H1 (cell line): Measurements from ENCODE around the gene LAMC3. TPM values are rescaled to one million over a fixed set of nuclear protein-coding genes. Genes with fewer than 3 reads are reported as not detected.

Experiments used
- CTCF ChIA-PET: fragments of 300-600 bp; sonication (Branson Sonifier 250); formaldehyde crosslinking; loops from one replicate; lab custom pipeline; 2021; ENCODE audit not compliant: partially characterized antibody; lab: Charles Lee
- POLR2A ChIA-PET: fragments of 300-600 bp; sonication (Branson Sonifier 250); formaldehyde crosslinking; loops from one replicate; lab custom pipeline; 2021; ENCODE audit warnings: inconsistent platforms; ENCODE audit not compliant: partially characterized antibody; lab: Charles Lee
- DNase-seq, 2 experiments: peaks; one replicate each; pipeline versions ENCODE4 v3.0.0 to v3.0.0-alpha.2; 2010 to 2022; ENCODE audit warnings: low spot score in 2 of 2, low read depth in 1 of 2, mixed read lengths in 1 of 2
- FAIRE-seq: peaks from 2 replicates; lab custom pipeline; 2011; peaks lifted over from hg19 to GRCh38; lab: Jason Lieb, UNC
- H2AFZ ChIP-seq: 2 replicates; pipeline ENCODE4 v1.8.1; 2012; ENCODE audit warnings: low read length, inconsistent platforms
- H2AK5ac ChIP-seq: 2 replicates; pipeline ENCODE4 v1.6.1; 2013; ENCODE audit warnings: low read depth, low read length
- H2BK120ac ChIP-seq: replicated peaks from 2 replicates; pipeline ENCODE3; 2013; ENCODE audit warnings: low read depth, low read length, inconsistent platforms
- H2BK12ac ChIP-seq: 2 replicates; pipeline ENCODE4 v1.6.1; 2013; ENCODE audit warnings: low read depth, low read length
- H2BK15ac ChIP-seq: 2 replicates; pipeline ENCODE4 v1.6.1; 2013; ENCODE audit warnings: low read length
- H2BK20ac ChIP-seq: 2 replicates; pipeline ENCODE4 v1.6.1; 2013; ENCODE audit warnings: low read length
- H2BK5ac ChIP-seq: 2 replicates; pipeline ENCODE4 v1.6.1; 2013; ENCODE audit warnings: low read depth, low read length
- H3K14ac ChIP-seq: 2 replicates; pipeline ENCODE4 v1.6.1; 2013; ENCODE audit warnings: inconsistent platforms; ENCODE audit not compliant: insufficient read length
- H3K18ac ChIP-seq: 2 replicates; pipeline ENCODE4 v1.6.1; 2013; ENCODE audit warnings: low read length; ENCODE audit errors: extremely low read depth
- H3K23ac ChIP-seq: 2 replicates; pipeline ENCODE4 v1.6.1; 2013; ENCODE audit warnings: inconsistent platforms; ENCODE audit not compliant: insufficient read length
- H3K23me2 ChIP-seq: 2 replicates; pipeline ENCODE4 v1.6.1; 2013; ENCODE audit warnings: low read depth, low read length
- H3K27ac ChIP-seq: 2 replicates; pipeline ENCODE4 v1.6.1; 2011; ENCODE audit warnings: low read depth, low read length, inconsistent platforms
- H3K27me3 ChIP-seq, 4 experiments: replicated peaks in 1 of 4; 1 replicate in 1 of 4; 2 replicates in 3 of 4; pipeline versions ENCODE4 v1.6.1 to v1.8.1; 2011 to 2013; ENCODE audit warnings: low read length in 3 of 4, mild to moderate bottlenecking in 3 of 4, inconsistent platforms in 2 of 4, mixed read lengths in 2 of 4, moderate library complexity in 1 of 4; ENCODE audit not compliant: control insufficient read depth in 3 of 4, insufficient read depth in 3 of 4; ENCODE audit errors: extremely low read depth in 1 of 4
- H3K36me3 ChIP-seq, 4 experiments: 2 replicates each; pipeline versions ENCODE4 v1.6.1 to v1.8.1; 2011 to 2013; ENCODE audit warnings: mild to moderate bottlenecking in 4 of 4, low read length in 3 of 4, moderate library complexity in 2 of 4, control low read depth in 1 of 4, inconsistent platforms in 1 of 4; ENCODE audit not compliant: insufficient read depth in 4 of 4, control insufficient read depth in 2 of 4
- H3K4ac ChIP-seq: replicated peaks from 2 replicates; pipeline ENCODE3; 2013; ENCODE audit warnings: low read length, low read depth, mixed read lengths, inconsistent platforms; ENCODE audit not compliant: insufficient read length
- H3K4me1 ChIP-seq, 4 experiments: replicated peaks in 1 of 4; 1 replicate in 1 of 4; 2 replicates in 3 of 4; pipeline versions ENCODE4 v1.6.1 to v1.8.1; 2011 to 2013; ENCODE audit warnings: low read length in 3 of 4, inconsistent platforms in 2 of 4, mixed read lengths in 1 of 4; ENCODE audit not compliant: insufficient read depth in 4 of 4, control insufficient read depth in 3 of 4
- H3K4me2 ChIP-seq, 2 experiments: 2 replicates each; pipeline versions ENCODE4 v1.6.1 to v1.8.1; 2011 to 2013; ENCODE audit warnings: low read depth in 2 of 2, low read length in 2 of 2, control low read depth in 1 of 2, inconsistent platforms in 1 of 2, mild to moderate bottlenecking in 1 of 2; ENCODE audit not compliant: insufficient read depth in 1 of 2
- H3K4me3 ChIP-seq, 4 experiments: fragments of 200-600, 300-600 bp in 1 of 4; sonication (generic), shearing (Covaris generic), sonication (Bioruptor Twin) in 1 of 4; 2 replicates each; pipeline versions ENCODE4 v1.5.1 to v1.8.1; 2011 to 2016; ENCODE audit warnings: low read length in 4 of 4, low read depth in 3 of 4, control low read depth in 2 of 4, inconsistent platforms in 2 of 4, mild to moderate bottlenecking in 2 of 4, mixed read lengths in 1 of 4, moderate library complexity in 1 of 4; ENCODE audit not compliant: insufficient read depth in 2 of 4; ENCODE audit errors: extremely low read depth in 1 of 4
- H3K56ac ChIP-seq: replicated peaks from 2 replicates; pipeline ENCODE3; 2013; ENCODE audit warnings: low read depth, mild to moderate bottlenecking, mixed read lengths, low read length, inconsistent platforms; ENCODE audit not compliant: insufficient read length
- H3K79me1 ChIP-seq: 2 replicates; pipeline ENCODE4 v1.6.1; 2013; ENCODE audit warnings: low read depth, low read length, control low read depth
- H3K79me2 ChIP-seq, 2 experiments: 2 replicates each; pipeline versions ENCODE4 v1.6.1 to v1.8.1; 2012 to 2013; ENCODE audit warnings: low read length in 2 of 2, mild to moderate bottlenecking in 2 of 2, inconsistent platforms in 1 of 2; ENCODE audit not compliant: insufficient read depth in 2 of 2, control insufficient read depth in 1 of 2
- H3K9ac ChIP-seq, 4 experiments: replicated peaks in 1 of 4; 1 replicate in 1 of 4; 2 replicates in 3 of 4; pipeline versions ENCODE4 v1.6.1 to v1.8.1; 2011 to 2013; ENCODE audit warnings: low read depth in 3 of 4, low read length in 3 of 4, control low read depth in 2 of 4, mild to moderate bottlenecking in 2 of 4, moderate library complexity in 2 of 4, inconsistent platforms in 1 of 4; ENCODE audit errors: extremely low read depth in 1 of 4
- H3K9me3 ChIP-seq, 2 experiments: 2 replicates each; pipeline versions ENCODE4 v1.6.1 to v1.8.1; 2012 to 2013; ENCODE audit warnings: mild to moderate bottlenecking in 2 of 2, moderate library complexity in 2 of 2, control low read depth in 1 of 2, inconsistent platforms in 1 of 2, low read depth in 1 of 2, low read length in 1 of 2, mixed read lengths in 1 of 2; ENCODE audit not compliant: insufficient read depth in 2 of 2
- H4K20me1 ChIP-seq, 2 experiments: replicated peaks in 1 of 2; 2 replicates each; pipeline versions ENCODE3 to v1.8.1; 2011 to 2013; ENCODE audit warnings: inconsistent platforms in 2 of 2, low read length in 2 of 2, mild to moderate bottlenecking in 1 of 2; ENCODE audit not compliant: insufficient read depth in 2 of 2, control insufficient read depth in 1 of 2
- H4K5ac ChIP-seq: 2 replicates; pipeline ENCODE4 v1.6.1; 2013; ENCODE audit warnings: low read length, low read depth, mixed read lengths, inconsistent platforms; ENCODE audit not compliant: insufficient read length
- H4K8ac ChIP-seq: 2 replicates; pipeline ENCODE4 v1.8.0; 2013; ENCODE audit warnings: mild to moderate bottlenecking, moderate library complexity, low read length, inconsistent platforms; ENCODE audit not compliant: insufficient read depth; ENCODE audit errors: extremely low read depth
- H4K91ac ChIP-seq: replicated peaks from 2 replicates; pipeline ENCODE3; 2013; ENCODE audit warnings: low read length, mixed read lengths, inconsistent platforms; ENCODE audit not compliant: insufficient read length
- BCL11A ChIP-seq, 2 experiments: IDR thresholded peaks; one replicate each; pipeline ENCODE4 v1.6.1; 2011; ENCODE audit warnings: low read depth in 2 of 2, low read length in 2 of 2, mild to moderate bottlenecking in 2 of 2
- CBX8 ChIP-seq: fragments of 300-800, 300-1000 bp; sonication (generic); IDR thresholded peaks from 2 replicates; pipeline ENCODE4 v1.7.1; 2016; ENCODE audit warnings: low read depth, low read length, borderline replicate concordance
- E2F6 ChIP-seq: IDR thresholded peaks from 2 replicates; pipeline ENCODE4 v1.6.1; 2012; ENCODE audit warnings: inconsistent platforms
- GTF2F1 ChIP-seq: IDR thresholded peaks from 2 replicates; pipeline ENCODE4 v1.6.1; 2012; ENCODE audit warnings: low read depth, low read length, improper control_type of control experiment, borderline replicate concordance
- MAFK ChIP-seq: IDR thresholded peaks from 2 replicates; pipeline ENCODE4 v1.6.1; 2012; ENCODE audit warnings: low read depth, mild to moderate bottlenecking, improper control_type of control experiment, low read length
- NRF1 ChIP-seq: IDR thresholded peaks from 2 replicates; pipeline ENCODE4 v1.6.1; 2011; ENCODE audit warnings: mild to moderate bottlenecking, low read depth, low read length, improper control_type of control experiment
- POLR2A ChIP-seq, 2 experiments: IDR thresholded peaks; 1 replicate in 1 of 2; 2 replicates in 1 of 2; pipeline ENCODE4 v1.6.1; 2011; ENCODE audit warnings: low read depth in 2 of 2, low read length in 2 of 2, mild to moderate bottlenecking in 2 of 2; ENCODE audit errors: control extremely low read depth in 1 of 2
- RAD21 ChIP-seq, 2 experiments: IDR thresholded peaks in 1 of 2; conservative IDR thresholded peaks in 1 of 2; 2 replicates each; pipeline ENCODE4 v1.6.1; 2011; ENCODE audit warnings: low read depth in 2 of 2, low read length in 2 of 2, improper control_type of control experiment in 1 of 2, inconsistent platforms in 1 of 2, mild to moderate bottlenecking in 1 of 2, moderate library complexity in 1 of 2
- SP1 ChIP-seq: IDR thresholded peaks from 2 replicates; pipeline ENCODE4 v1.6.1; 2011; ENCODE audit warnings: low read depth, low read length
- TBP ChIP-seq: IDR thresholded peaks from 2 replicates; pipeline ENCODE4 v1.6.1; 2011; ENCODE audit warnings: low read depth, low read length, improper control_type of control experiment
- WGBS, 2 experiments: shearing (Covaris generic) in 1 of 2; methylation state at CpG; one replicate each; pipeline versions ENCODE4 v1.1.6 to v1.1.7; 2013 to 2015; ENCODE audit warnings: low lambda C conversion rate in 2 of 2, mixed read lengths in 2 of 2, inconsistent platforms in 1 of 2, low coverage in 1 of 2, missing lambda C conversion rate in 1 of 2; ENCODE audit not compliant: insufficient replicate concordance in 2 of 2, insufficient coverage in 1 of 2, insufficient read length in 1 of 2; ENCODE audit errors: extremely low coverage in 1 of 2, missing lambda C conversion rate in 1 of 2; 5-methylcytosine and 5-hydroxymethylcytosine counted together
- polyA plus RNA-seq, 7 experiments: library from polyadenylated mRNA; depleted of rRNA in 3 of 7; stranded (reverse) in 5 of 7; unstranded in 2 of 7; fragments of >200 nt in 5 of 7; fragments of 200-250 nt in 2 of 7; gene quantifications; 1 replicate in 5 of 7; 2 replicates in 1 of 7; 4 replicates in 1 of 7; pipeline versions ENCODE4 v1.2.1 to v1.2.3, GENCODE V29; 2011 to 2013; ENCODE audit warnings: missing spikeins in 2 of 7, mixed read lengths in 2 of 7
- total RNA-seq: library from RNA; stranded (reverse); fragmentation: NEBNext Ultra II Directional; extraction: Animal tissue kit (Norgen Biotek cat#: 25700); gene quantifications from 2 replicates; pipeline ENCODE4 v1.2.1, GENCODE V29; 2021

Gene LAMC3
- total and polyA plus RNA-seq, 2 of the 8 experiments (the other 6 are each of a cell fraction or from before 2014, with no cell fraction given) = 9.3 to 12.3 TPM

- H4K8ac ChIP-seq = peak overlapping the region; percentile 46; the same call in 1 of the 2 replicates
- TF ChIP-seq GTF2F1 = no peak
- no peak for TF ChIP-seq E2F6
- TF ChIP-seq SP1 = no peak
- TF ChIP-seq RAD21 (IDR thresholded peaks at IDR 0.05 in 1 of 2, conservative IDR thresholded peaks at IDR 0.05 in 1 of 2; ENCODE audit: low read depth in 2 of 2, low read length in 2 of 2) = no peak
- TF ChIP-seq BCL11A (IDR thresholded peaks at IDR 0.05; ENCODE audit: low read depth in 2 of 2, low read length in 2 of 2) = no peak
- TF ChIP-seq NRF1 = no peak
- no peak for TF ChIP-seq MAFK
- TF ChIP-seq TBP = no peak
- TF ChIP-seq POLR2A (IDR thresholded peaks at IDR 0.05; ENCODE audit: control extremely low read depth in 1 of 2, low read depth in 2 of 2, low read length in 2 of 2) = no peak
- no peak for TF ChIP-seq CBX8
- TF ChIP-seq, all 59 proteins: peak for 0
- Histone ChIP-seq H3K4me1 (no peaks in the 10 kb centered on the region), H3K56ac (no peak overlapping the region), H2BK20ac (no peak overlapping the region), H3K18ac (no peak overlapping the region), H2BK5ac (no peak overlapping the region), H3K27ac (no peak overlapping the region), H3K23me2 (no peaks in the 10 kb centered on the region), H2AFZ (no peak overlapping the region), H3K9me3 (no peaks in the 10 kb centered on the region), H3K4me2 (no peak overlapping the region), H3K4ac (no peak overlapping the region), H3K36me3 (no peaks in the 10 kb centered on the region), H3K9ac (no peak overlapping the region), H3K79me1 (no peaks in the 10 kb centered on the region), H3K79me2 (no peaks in the 10 kb centered on the region), H4K20me1 (no peaks in the 10 kb centered on the region), H4K5ac (no peak overlapping the region), H3K14ac (no peak overlapping the region), H3K27me3 (no peaks in the 10 kb centered on the region), H2BK12ac (no peak overlapping the region), H2BK15ac (no peak overlapping the region), H2AK5ac (no peak overlapping the region), H3K4me3 (no peak overlapping the region), H3K23ac (no peak overlapping the region), H2BK120ac (no peak overlapping the region), H4K91ac (no peak overlapping the region)
- DNase-seq (no peak), FAIRE-seq (no peak)
- ChIA-PET CTCF (interaction anchor here (0.9 to 2.6 kb wide), 11 partner anchors 8 to 97 kb away, joined by 3 to 15 read pairs (median 5); no protein-coding TSS in a partner anchor), POLR2A (interaction anchor here (1.1 to 1.5 kb wide), 2 partner anchors 8 to 19 kb away, joined by 3 to 5 read pairs; no protein-coding TSS in a partner anchor)
- 89% methylated on average over 13 of the region's 13 CpGs; no CpG with 5 or more reads in 1 of the 2 experiments for WGBS, 2 experiments
These were observed 21.4 kb downstream of the LAMC3 start for GRCh38 chr9:131030239-131031004.
